GM18909 (cell line): ENCODE data around the gene MAP3K5.
"Not testable (repeated sequence)": the region's sequence is repeated elsewhere in the genome, so short reads cannot be mapped to it uniquely, and the experiment has no call there.

Experiments used
- ATAC-seq: cut with Tn5 transposase; IDR thresholded peaks from one replicate; pipeline ENCODE4 v1.9.1; 2021; ENCODE audit warnings: mild to moderate bottlenecking; ENCODE audit not compliant: unreplicated experiment, poor library complexity

Gene MAP3K5

GRCh38 chr6:136773473-136773796 is 18.8 kb downstream of the MAP3K5 start:
- ATAC-seq = no peak

- ATAC-seq = peak; percentile 78
These were observed 19.4 kb downstream of the MAP3K5 start for GRCh38 chr6:136772685-136773472.

- ATAC-seq = no peak
These were observed 21.0 kb downstream of the MAP3K5 start for GRCh38 chr6:136771306-136771705.

GRCh38 chr6:136769759-136770158 is 22.5 kb downstream of the MAP3K5 start:
- ATAC-seq = no peak

GRCh38 chr6:136769124-136769523 is 23.2 kb downstream of the MAP3K5 start:
- ATAC-seq = no peak

- no peak for ATAC-seq
These were observed 24.5 kb downstream of the MAP3K5 start for GRCh38 chr6:136767570-136768309.

- no peak for ATAC-seq
These were observed 25.2 kb downstream of the MAP3K5 start for GRCh38 chr6:136767103-136767502.

- no peak for ATAC-seq
These were observed 26.0 kb downstream of the MAP3K5 start for GRCh38 chr6:136766274-136766673.

- peak; percentile 43 for ATAC-seq
These were observed 27.7 kb downstream of the MAP3K5 start for GRCh38 chr6:136764517-136764993.

GRCh38 chr6:136763716-136764516 is 28.4 kb downstream of the MAP3K5 start:
- ATAC-seq = peak; percentile 58

GRCh38 chr6:136763255-136763654 is 29.0 kb downstream of the MAP3K5 start:
- ATAC-seq = peak; percentile 24

- no peak for ATAC-seq
These were observed 30.0 kb downstream of the MAP3K5 start for GRCh38 chr6:136762022-136762975.

- ATAC-seq = no peak
These were observed 30.9 kb downstream of the MAP3K5 start for GRCh38 chr6:136761227-136761922.

GRCh38 chr6:136760781-136761180 is 31.5 kb downstream of the MAP3K5 start:
- not testable (repeated sequence) for ATAC-seq

- no peak for ATAC-seq
These were observed 35.1 kb downstream of the MAP3K5 start for GRCh38 chr6:136757150-136757549.

GRCh38 chr6:136754820-136755219 is 37.5 kb downstream of the MAP3K5 start:
- no peak for ATAC-seq

GRCh38 chr6:136753624-136754023 is 38.7 kb downstream of the MAP3K5 start:
- no peak for ATAC-seq

- no peak for ATAC-seq
These were observed 39.7 kb downstream of the MAP3K5 start for GRCh38 chr6:136752554-136752953.

- no peak for ATAC-seq
These were observed 40.3 kb downstream of the MAP3K5 start for GRCh38 chr6:136751991-136752390.
